HG03378 (cell line): ENCODE results near the gene CTDSP1.
A peak's percentile ranks its signal among the peaks of the same experiment; 100 is the strongest.

ENCODE experiments used
- ATAC-seq: cut with Tn5 transposase; IDR thresholded peaks from one replicate; pipeline ENCODE4 v1.9.1; 2021; ENCODE audit warnings: mild to moderate bottlenecking, moderate library complexity; ENCODE audit not compliant: unreplicated experiment

CTDSP1 gene

DNA sequence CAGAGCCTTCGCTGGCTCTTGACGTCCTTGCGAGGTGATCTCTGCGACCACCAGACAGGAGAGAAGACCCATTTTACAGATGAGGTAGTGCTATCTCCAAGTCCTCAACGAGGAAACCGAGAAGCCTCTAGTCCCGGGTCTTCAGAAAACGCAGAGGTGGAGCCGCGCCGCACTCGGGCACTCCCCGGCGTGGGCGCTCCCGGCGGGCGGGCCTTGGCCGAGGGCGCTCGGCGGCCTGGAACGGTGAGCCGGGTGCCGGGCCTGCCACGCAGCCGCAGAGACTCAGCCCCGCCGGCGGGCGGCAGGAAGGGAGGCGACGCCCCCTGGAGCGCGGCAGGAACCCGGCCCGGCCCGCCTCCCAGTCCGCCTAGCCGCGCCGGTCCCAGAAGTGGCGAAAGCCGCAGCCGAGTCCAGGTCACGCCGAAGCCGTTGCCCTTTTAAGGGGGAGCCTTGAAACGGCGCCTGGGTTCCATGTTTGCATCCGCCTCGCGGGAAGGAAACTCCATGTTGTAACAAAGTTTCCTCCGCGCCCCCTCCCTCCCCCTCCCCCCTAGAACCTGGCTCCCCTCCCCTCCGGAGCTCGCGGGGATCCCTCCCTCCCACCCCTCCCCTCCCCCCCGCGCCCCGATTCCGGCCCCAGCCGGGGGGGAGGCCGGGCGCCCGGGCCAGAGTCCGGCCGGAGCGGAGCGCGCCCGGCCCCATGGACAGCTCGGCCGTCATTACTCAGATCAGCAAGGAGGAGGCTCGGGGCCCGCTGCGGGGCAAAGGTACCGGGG lies at the start of gene CTDSP1:
Gene CTDSP1 (plus strand): TSS at position 478 of the 776 bp plus-strand sequence. CDS start 223 bp downstream, at position 701.
- ATAC-seq, result peak; percentile 26

DNA sequence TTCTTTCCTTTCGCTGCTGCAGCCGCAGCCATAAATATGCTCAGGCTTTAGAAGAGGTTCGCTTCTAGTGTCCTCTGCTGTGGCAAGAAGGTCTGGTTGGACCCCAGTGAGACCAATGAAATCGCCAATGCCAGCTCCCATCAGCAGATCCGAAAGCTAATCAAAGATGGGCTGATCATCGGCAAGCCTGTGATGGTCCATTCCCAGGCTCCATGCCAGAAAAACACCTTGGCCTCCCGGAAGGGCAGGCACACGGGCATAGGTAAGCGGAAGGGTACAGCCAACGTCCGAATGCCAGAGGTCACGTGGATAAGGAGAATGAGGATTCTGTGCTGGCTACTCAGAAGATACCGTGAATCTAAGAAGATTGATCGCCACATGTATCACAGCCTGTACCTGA lies 45.6 kb upstream of the CTDSP1 start:
- ATAC-seq, result no peak

DNA sequence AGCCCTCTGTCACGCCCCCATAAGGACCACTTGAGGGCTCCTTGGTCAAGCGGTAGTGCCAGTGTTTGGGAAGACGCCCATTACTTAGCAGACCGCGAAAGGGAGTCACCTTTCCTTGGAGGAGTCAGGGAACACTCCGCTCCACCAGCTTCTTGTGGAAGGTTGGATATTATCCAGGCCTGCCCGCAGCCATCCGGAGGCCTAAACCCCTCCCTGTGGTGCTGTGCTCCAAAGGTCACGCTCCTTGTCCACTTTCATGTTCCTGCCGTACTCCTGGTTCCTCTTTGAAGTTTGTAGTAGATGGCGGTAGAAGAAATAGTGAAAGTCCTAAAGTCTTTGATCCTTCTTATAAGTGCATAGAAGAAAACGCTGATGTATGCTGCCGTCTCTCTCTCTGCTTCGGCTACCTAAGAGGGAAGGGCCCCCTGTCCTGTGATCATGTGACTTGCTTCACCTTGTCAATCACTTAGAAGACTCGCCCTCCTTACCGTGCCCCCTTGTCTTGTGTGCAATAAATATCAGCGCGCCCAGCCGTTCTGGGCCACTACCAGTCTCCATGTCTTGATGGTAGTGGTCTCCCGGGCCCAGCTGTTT lies 44.7 kb upstream of the CTDSP1 start:
- no peak for ATAC-seq

DNA sequence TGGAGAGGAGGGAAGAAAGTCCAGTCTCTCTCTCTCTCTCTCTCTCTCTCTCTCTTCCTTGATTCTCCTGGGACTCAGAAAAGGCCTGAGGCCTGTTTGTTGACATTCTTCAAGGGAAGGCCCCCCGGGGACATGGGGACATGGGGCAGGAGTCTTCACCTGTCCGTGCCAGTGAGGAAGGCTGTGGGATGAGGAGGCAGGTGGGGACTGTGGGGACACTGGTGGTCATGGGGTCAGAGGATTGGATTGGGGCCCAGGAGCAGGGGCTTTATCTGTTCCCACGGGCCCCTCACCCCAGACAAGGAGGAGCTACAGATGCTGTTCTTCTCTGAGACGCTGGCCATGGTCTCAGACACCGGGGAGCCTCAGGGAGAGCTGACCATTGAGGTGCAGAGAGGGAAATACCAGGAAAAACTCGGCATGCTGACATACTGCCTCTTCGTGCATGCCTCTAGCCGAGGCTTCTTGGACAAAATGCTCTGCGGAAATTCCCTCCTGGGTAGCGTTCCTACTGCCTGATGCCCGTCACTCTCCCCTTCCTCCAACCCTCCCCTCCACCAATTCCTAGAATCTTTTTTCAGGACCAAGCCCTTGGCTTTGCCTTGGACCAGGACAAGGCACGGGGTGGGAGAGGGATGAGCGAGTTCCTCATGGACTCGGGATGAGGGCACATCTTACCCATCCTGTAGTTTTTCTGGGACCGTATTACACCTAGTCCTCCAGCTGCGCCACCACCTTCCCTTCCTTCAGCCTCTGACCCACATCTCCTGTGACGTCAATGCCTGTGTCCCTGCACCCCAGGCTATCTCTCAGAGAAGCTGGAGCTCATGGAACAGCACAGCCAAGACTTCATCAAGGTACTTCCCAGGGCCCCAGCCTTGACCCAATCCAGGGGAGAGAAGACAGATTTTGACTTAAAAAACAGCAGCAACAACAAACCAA lies 42.2 kb upstream of the CTDSP1 start:
- no peak for ATAC-seq

DNA sequence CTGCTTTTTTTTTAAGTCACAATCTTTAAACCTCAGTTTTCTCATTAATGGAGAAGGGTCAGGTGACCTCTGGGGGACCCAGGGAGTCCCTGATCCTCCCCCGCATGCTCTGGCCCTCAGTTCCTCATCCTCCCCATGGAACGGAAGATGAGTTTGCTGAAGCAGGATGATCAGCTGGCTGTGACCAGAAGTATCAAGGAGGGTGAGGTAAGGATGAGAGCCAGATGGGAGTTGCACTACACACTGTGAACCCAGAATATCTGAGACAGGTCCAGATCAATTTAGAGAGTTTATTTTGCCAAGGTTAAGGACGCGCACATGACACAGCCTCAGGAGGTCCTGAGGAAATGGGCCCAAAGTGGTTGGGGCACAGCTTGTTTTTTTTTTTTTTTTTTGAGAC lies 39.2 kb upstream of the CTDSP1 start:
- no peak for ATAC-seq

DNA sequence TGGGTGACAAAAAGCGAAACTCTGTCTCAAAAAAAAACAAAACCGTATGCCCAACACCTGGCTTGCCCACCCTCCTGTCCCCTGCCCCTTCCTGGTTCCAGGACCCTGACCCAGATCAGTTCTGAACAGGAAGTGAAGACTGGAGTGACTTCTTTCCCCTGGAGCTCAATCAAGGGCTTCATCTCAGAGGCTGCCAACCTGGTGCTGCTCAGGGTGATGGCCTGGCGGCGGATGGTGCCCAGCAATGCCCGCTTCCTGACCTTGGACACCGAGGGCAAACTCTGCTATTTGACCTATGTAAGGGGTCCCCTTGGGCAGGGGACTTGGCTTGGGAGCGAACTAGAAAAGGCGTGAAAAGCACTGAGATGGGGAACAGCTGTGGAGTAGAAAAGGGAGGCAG lies 37.1 kb upstream of the CTDSP1 start:
- no peak for ATAC-seq

- ATAC-seq, result no peak
Observed at GRCh38 chr2:218363736-218364135, 35.9 kb upstream of the CTDSP1 start.

DNA sequence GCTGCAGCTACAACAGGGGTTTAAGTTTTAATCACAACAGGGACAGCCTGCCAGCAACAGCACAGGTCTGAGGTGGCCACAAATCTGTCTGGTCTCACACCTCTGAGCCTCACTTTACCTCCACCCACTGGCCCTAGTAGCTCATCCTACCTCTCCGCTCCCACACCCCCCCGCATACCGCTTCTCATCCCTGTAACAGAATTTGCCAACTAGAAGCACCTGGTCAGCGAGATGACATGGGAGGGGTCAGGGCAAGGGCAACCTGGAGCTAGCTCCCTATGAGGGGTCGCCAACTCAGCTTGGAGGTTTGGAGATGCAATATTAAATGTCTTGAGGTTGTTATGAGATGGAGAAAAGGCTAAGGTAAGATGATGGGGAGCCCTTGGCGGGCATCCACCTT lies 35.5 kb upstream of the CTDSP1 start:
- ATAC-seq, result no peak

- no peak for ATAC-seq
Observed at GRCh38 chr2:218366621-218367414, 32.9 kb upstream of the CTDSP1 start.

GRCh38 chr2:218367415-218368149 lies 32.1 kb upstream of the CTDSP1 start:
- ATAC-seq, result peak; percentile 65

- no peak for ATAC-seq
Observed at GRCh38 chr2:218368150-218368528, 31.5 kb upstream of the CTDSP1 start.

DNA sequence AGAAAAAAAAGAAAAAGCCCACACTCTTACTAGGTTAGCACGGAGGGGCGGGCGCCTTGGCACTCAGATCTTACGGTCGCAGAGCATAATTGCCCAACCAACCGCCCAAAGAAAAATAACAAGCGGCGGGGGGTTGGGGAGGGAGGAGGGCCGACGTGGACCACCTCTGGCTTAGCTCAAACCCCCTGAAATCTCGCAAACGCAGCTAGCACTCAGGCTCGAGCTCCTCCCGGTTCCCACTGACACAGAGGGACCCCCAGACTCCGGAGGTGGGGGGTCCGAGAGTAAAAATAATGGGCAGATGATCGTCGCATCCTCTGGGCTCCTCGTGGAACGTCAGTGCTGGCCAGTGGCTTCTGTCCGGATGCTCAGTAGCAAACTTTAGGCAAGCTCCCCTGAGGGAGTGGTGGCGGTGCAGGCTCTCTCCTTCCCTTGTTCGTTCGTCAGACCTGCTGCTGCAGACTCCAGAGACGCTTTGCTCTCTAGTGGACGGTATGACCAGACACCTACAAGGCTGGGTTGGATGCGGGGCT lies 31.0 kb upstream of the CTDSP1 start:
- ATAC-seq, result no peak

DNA sequence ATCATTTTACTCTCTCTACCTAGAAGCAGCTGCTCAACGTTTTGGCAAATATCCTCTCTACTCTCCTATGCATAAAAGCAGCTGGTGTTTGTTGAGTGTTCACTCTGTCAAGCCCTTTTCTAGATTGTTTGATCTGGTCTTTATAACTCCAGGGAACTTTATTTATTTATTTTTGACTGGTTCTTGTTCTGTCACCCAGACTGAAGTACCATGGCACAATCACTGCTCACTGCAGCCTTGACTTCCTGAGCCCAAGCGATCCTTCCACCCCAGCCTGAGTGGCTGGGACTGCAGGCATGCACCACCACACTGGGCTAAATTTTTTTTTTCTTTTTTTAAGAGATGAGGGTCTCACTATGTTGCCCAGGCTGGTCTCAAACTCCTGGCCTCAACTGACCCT lies 30.3 kb upstream of the CTDSP1 start:
- ATAC-seq, result no peak

- ATAC-seq, result no peak
Observed at GRCh38 chr2:218370410-218371063, 29.1 kb upstream of the CTDSP1 start.

GRCh38 chr2:218371983-218372350 lies 27.7 kb upstream of the CTDSP1 start:
- ATAC-seq, result no peak

DNA sequence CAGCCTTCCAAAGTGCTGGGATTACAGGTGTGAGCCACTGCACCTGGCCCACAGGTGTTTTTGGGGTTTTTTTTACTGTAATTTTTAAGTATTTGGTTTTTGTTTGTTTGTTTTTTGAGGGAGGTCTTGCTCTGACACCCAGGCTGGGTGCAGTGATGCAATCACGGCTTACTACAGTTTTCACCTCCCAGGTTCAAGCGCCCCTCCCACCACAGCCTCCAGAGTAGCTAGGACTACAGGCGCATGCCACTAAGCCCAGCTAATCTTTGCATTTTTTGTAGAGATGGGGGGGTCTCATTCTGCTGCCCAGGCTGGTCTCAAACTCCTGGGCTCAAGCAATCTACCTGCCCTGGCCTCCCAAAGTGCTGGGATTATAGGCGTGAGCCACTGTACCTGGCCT lies 24.9 kb upstream of the CTDSP1 start:
- no peak for ATAC-seq

- ATAC-seq, result no peak
Observed at GRCh38 chr2:218375212-218375611, 24.5 kb upstream of the CTDSP1 start.

GRCh38 chr2:218378053-218378452 lies 21.6 kb upstream of the CTDSP1 start:
- no peak for ATAC-seq

GRCh38 chr2:218381916-218382366 lies 17.7 kb upstream of the CTDSP1 start, which contains the start of gene SLC11A1:
Gene SLC11A1 (plus strand): TSS chr2:218382273. CDS start chr2:218382369, 96 bp downstream.
- no peak for ATAC-seq
